Astrocyte (in vitro differentiated cells and primary cell): ENCODE results near the gene RALY. TPM values are rescaled to one million over a fixed set of nuclear protein-coding genes. Genes with fewer than 3 reads are reported as not detected.

Experiments used
- DNase-seq: peaks from one replicate; pipeline ENCODE4 v3.0.0-alpha.2; 2010; ENCODE audit warnings: low read depth
- FAIRE-seq: peaks from 2 replicates; lab custom pipeline; 2011; peaks lifted over from hg19 to GRCh38; lab: Jason Lieb, UNC
- H2AFZ ChIP-seq: 2 replicates; pipeline ENCODE4 v1.6.0; 2012; ENCODE audit warnings: low read depth, low read length, inconsistent platforms
- H3K27ac ChIP-seq: 2 replicates; pipeline ENCODE4 v1.5.1; 2011; ENCODE audit warnings: low read depth, low read length, inconsistent platforms
- H3K27me3 ChIP-seq: 2 replicates; pipeline ENCODE4 v1.6.0; 2011; ENCODE audit warnings: low read length, inconsistent platforms; ENCODE audit not compliant: insufficient read depth
- H3K36me3 ChIP-seq: 2 replicates; pipeline ENCODE4 v1.5.1; 2011; ENCODE audit warnings: low read length, inconsistent platforms; ENCODE audit not compliant: insufficient read depth
- H3K4me1 ChIP-seq: 2 replicates; pipeline ENCODE4 v1.5.1; 2011; ENCODE audit warnings: low read length, inconsistent platforms; ENCODE audit not compliant: insufficient read depth
- H3K4me2 ChIP-seq: 2 replicates; pipeline ENCODE4 v1.6.0; 2012; ENCODE audit warnings: low read length, inconsistent platforms
- H3K4me3 ChIP-seq: 2 replicates; pipeline ENCODE4 v1.5.1; 2011; ENCODE audit warnings: low read depth, mild to moderate bottlenecking, low read length, inconsistent platforms; ENCODE audit not compliant: insufficient read depth
- H3K79me2 ChIP-seq: 2 replicates; pipeline ENCODE4 v1.6.0; 2012; ENCODE audit warnings: mild to moderate bottlenecking, low read length, inconsistent platforms; ENCODE audit not compliant: insufficient read depth
- H3K9ac ChIP-seq: 2 replicates; pipeline ENCODE4 v1.6.0; 2012; ENCODE audit warnings: mild to moderate bottlenecking, low read length, inconsistent platforms
- H3K9me3 ChIP-seq: 2 replicates; pipeline ENCODE4 v1.5.1; 2012; ENCODE audit warnings: low read depth, mild to moderate bottlenecking, low read length, inconsistent platforms; ENCODE audit not compliant: insufficient read depth
- H4K20me1 ChIP-seq: 2 replicates; pipeline ENCODE4 v1.6.0; 2012; ENCODE audit warnings: low read length, inconsistent platforms; ENCODE audit not compliant: insufficient read depth
- H3K27ac Mint-ChIP-seq: one replicate; pipeline ENCODE4 v1.8.0; 2021; ENCODE audit warnings: mild to moderate bottlenecking, mixed read lengths; ENCODE audit not compliant: unreplicated experiment
- H3K27me3 Mint-ChIP-seq: one replicate; pipeline ENCODE4 v1.8.0; 2021; ENCODE audit warnings: low read depth, mixed read lengths; ENCODE audit not compliant: unreplicated experiment
- H3K36me3 Mint-ChIP-seq: one replicate; pipeline ENCODE4 v1.8.0; 2021; ENCODE audit warnings: low read depth, mixed read lengths; ENCODE audit not compliant: unreplicated experiment
- H3K4me1 Mint-ChIP-seq: one replicate; pipeline ENCODE4 v1.8.0; 2021; ENCODE audit warnings: low read depth, mixed read lengths; ENCODE audit not compliant: unreplicated experiment
- H3K4me3 Mint-ChIP-seq: one replicate; pipeline ENCODE4 v1.8.0; 2021; ENCODE audit warnings: mild to moderate bottlenecking, moderate library complexity, mixed read lengths; ENCODE audit not compliant: unreplicated experiment
- H3K9me3 Mint-ChIP-seq: one replicate; pipeline ENCODE4 v1.8.0; 2021; ENCODE audit warnings: mild to moderate bottlenecking, mixed read lengths; ENCODE audit not compliant: unreplicated experiment
- EZH2 ChIP-seq: IDR thresholded peaks from 2 replicates; pipeline ENCODE4 v1.6.1; 2012; ENCODE audit warnings: mild to moderate bottlenecking, low read length, inconsistent platforms; ENCODE audit not compliant: insufficient read depth
- total RNA-seq: library from RNA; stranded (reverse); gene quantifications from 2 replicates; pipeline ENCODE4 v1.2.1, GENCODE V29; 2021
- TF ChIP-seq, protein P1 (sequence below): IDR thresholded peaks from 2 replicates; pipeline ENCODE4 v1.5.1; 2011; ENCODE audit warnings: low read depth, mild to moderate bottlenecking, inconsistent platforms, low read length, moderate library complexity; ENCODE audit not compliant: insufficient read depth

The RALY gene
- total RNA-seq, 1 donor from 2014 or later = 105 TPM

DNA sequence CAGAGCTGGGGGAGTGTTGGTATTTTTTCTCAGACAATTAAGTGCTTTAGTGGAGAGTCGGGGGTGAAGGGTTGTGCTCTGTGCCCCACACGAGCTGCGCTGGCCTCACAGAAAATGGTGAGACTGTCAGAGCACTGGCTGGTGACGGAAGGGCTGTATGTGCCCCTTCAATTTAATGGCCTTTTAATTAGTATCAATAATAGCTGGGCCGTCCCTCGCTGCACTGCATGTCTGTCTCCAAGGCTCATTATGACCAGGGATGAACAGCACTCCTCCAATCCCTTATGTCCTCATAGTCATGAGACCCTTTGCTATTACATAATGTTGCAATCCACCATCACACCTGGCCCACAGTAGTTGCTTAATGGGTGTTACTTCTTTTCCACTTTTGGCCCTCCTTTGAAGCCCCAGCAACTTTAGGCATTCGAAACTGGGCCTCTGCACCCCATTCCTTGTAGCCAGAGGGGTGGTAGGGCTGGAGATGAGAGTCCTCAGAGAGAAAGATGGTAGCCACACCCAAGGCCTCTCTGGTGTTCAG is 9.5 kb upstream of the RALY start:
- H3K36me3 ChIP-seq = no peaks in the 10 kb centered on the region
- Mint-ChIP-seq H3K4me3 (no peak overlapping the region), H3K27me3 (peaks cover 11% of the 10 kb centered on the region), H3K27ac (no peak overlapping the region), H3K36me3 (peaks cover 1% of the 10 kb centered on the region), H3K9me3 (peaks cover 2% of the 10 kb centered on the region), H3K4me1 (no peaks in the 10 kb centered on the region)
- H3K9me3 ChIP-seq = peaks cover under 1% of the 10 kb centered on the region
- DNase-seq (no peak), FAIRE-seq (no peak)
- no peak overlapping the region for H3K4me2 ChIP-seq
- no peak overlapping the region for H2AFZ ChIP-seq
- no peak overlapping the region for H3K4me3 ChIP-seq
- no peak overlapping the region for H3K9ac ChIP-seq
- no peaks in the 10 kb centered on the region for H3K4me1 ChIP-seq
- H3K27me3 ChIP-seq = peaks cover 13% of the 10 kb centered on the region
- no peak overlapping the region for H3K27ac ChIP-seq
- no peaks in the 10 kb centered on the region for H4K20me1 ChIP-seq
- no peaks in the 10 kb centered on the region for H3K79me2 ChIP-seq
- TF ChIP-seq, protein P1, sequence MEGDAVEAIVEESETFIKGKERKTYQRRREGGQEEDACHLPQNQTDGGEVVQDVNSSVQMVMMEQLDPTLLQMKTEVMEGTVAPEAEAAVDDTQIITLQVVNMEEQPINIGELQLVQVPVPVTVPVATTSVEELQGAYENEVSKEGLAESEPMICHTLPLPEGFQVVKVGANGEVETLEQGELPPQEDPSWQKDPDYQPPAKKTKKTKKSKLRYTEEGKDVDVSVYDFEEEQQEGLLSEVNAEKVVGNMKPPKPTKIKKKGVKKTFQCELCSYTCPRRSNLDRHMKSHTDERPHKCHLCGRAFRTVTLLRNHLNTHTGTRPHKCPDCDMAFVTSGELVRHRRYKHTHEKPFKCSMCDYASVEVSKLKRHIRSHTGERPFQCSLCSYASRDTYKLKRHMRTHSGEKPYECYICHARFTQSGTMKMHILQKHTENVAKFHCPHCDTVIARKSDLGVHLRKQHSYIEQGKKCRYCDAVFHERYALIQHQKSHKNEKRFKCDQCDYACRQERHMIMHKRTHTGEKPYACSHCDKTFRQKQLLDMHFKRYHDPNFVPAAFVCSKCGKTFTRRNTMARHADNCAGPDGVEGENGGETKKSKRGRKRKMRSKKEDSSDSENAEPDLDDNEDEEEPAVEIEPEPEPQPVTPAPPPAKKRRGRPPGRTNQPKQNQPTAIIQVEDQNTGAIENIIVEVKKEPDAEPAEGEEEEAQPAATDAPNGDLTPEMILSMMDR = no peak
- TF ChIP-seq EZH2 = no peak

DNA sequence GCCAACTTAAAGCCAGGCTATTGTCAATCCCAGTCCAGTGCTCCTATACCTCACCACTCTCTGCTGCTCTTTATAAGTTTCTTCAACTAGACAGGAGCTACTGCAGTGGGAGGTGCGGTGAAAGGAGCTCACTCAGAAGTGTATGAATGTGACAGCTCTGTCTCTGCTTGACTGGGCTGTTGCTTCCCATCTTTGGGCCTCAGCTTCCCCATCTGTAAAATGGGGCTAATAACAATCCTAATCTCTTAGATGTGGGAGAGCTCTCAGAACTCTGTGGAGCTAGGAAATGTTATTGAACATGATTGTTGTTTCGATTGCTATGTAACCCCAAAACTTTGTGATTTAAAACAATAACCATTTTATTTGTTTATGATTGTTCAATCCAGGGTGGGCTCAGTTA is 8.4 kb upstream of the RALY start:
- H3K9me3 ChIP-seq = no peaks in the 10 kb centered on the region
- H3K4me2 ChIP-seq = no peak overlapping the region
- peaks cover 10% of the 10 kb centered on the region for H3K27me3 ChIP-seq
- DNase-seq = no peak
- no peaks in the 10 kb centered on the region for H4K20me1 ChIP-seq
- H3K79me2 ChIP-seq = no peaks in the 10 kb centered on the region
- TF ChIP-seq EZH2 = no peak
- TF ChIP-seq, protein P1 = no peak
- H3K27ac Mint-ChIP-seq = no peak overlapping the region
- H2AFZ ChIP-seq = no peak overlapping the region
- no peaks in the 10 kb centered on the region for H3K4me1 Mint-ChIP-seq
- no peaks in the 10 kb centered on the region for H3K4me1 ChIP-seq
- H3K4me3 Mint-ChIP-seq = no peak overlapping the region
- H3K27ac ChIP-seq = no peak overlapping the region
- H3K36me3 ChIP-seq = no peaks in the 10 kb centered on the region
- no peak for FAIRE-seq
- peaks cover 1% of the 10 kb centered on the region for H3K9me3 Mint-ChIP-seq
- H3K36me3 Mint-ChIP-seq = peaks cover 8% of the 10 kb centered on the region
- H3K27me3 Mint-ChIP-seq = peaks cover 11% of the 10 kb centered on the region
- no peak overlapping the region for H3K9ac ChIP-seq
- H3K4me3 ChIP-seq = no peak overlapping the region

DNA sequence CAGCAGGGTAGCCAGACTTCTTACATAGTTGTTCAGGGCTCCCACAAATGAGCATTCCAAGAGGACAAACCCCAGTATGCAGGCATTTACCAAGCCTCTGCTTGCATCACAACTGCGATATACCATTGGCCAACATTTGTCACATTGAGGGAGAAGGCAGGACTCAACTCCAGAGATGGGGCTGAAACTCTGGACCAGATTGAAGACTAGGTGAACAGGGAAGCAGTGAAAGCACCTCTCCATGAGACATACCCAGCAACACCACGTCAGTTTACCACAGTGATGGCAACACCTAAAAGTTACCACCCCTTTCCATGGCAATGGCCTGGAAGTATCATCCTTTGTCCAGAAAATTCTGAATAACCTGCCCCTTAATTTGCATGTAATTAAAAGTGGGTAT is 7.9 kb upstream of the RALY start:
- Histone ChIP-seq H3K4me1 (no peaks in the 10 kb centered on the region), H3K27ac (no peak overlapping the region), H4K20me1 (no peaks in the 10 kb centered on the region), H3K4me2 (no peak overlapping the region), H3K9me3 (no peaks in the 10 kb centered on the region), H3K9ac (no peak overlapping the region), H3K36me3 (no peaks in the 10 kb centered on the region), H3K79me2 (no peaks in the 10 kb centered on the region), H3K27me3 (peaks cover 9% of the 10 kb centered on the region), H3K4me3 (no peak overlapping the region), H2AFZ (no peak overlapping the region)
- Mint-ChIP-seq H3K4me3 (no peak overlapping the region), H3K36me3 (peaks cover 8% of the 10 kb centered on the region), H3K27me3 (peaks cover 9% of the 10 kb centered on the region), H3K4me1 (no peaks in the 10 kb centered on the region), H3K27ac (no peak overlapping the region), H3K9me3 (peaks cover 1% of the 10 kb centered on the region)
- no peak for TF ChIP-seq EZH2
- TF ChIP-seq, protein P1 = no peak
- no peak for FAIRE-seq
- no peak for DNase-seq
